Right lobe of liver (tissue), 6 donors: ENCODE measurements around the gene NRIP1. TPM values are rescaled to one million over a fixed set of nuclear protein-coding genes. Genes with fewer than 3 reads are reported as not detected.
A peak's percentile ranks its signal among the peaks of the same experiment; 100 is the strongest.

Experiments
- ATAC-seq, 4 donors: fragments of 200-7000 bp; cut with Tn5 transposase; one replicate each; pipeline ENCODE4 v1.9.1; 2020; ENCODE audit warnings: mild to moderate bottlenecking in 4 of 4, moderate library complexity in 4 of 4
- DNase-seq, 3 donors: peaks; one replicate each; pipeline ENCODE4 v3.0.0-alpha.2; 2020
- H3K27ac ChIP-seq, 3 donors: fragments of 200-600 bp; one replicate each; pipeline ENCODE4 v1.8.0; 2022
- H3K27me3 ChIP-seq, 2 donors: fragments of 200-600 bp; one replicate each; pipeline ENCODE4 v1.8.0; 2022
- H3K36me3 ChIP-seq, 4 donors: fragments of 200-600 bp; sonication (generic) in 1 of 4; one replicate each; pipeline versions ENCODE4 v1.5.1 to v1.8.0; 2017 to 2022; ENCODE audit warnings: control low read depth in 1 of 4
- H3K4me1 ChIP-seq, 4 donors: fragments of 200-600 bp; sonication (generic) in 1 of 4; one replicate each; pipeline versions ENCODE4 v1.5.1 to v1.8.0; 2017 to 2022; ENCODE audit warnings: control low read depth in 1 of 4
- H3K4me3 ChIP-seq, 3 donors: fragments of 200-600 bp; one replicate each; pipeline ENCODE4 v1.8.0; 2022
- H3K9me3 ChIP-seq, 4 donors: fragments of 200-600 bp; sonication (generic) in 1 of 4; one replicate each; pipeline versions ENCODE4 v1.5.1 to v1.8.0; 2017 to 2022; ENCODE audit warnings: control low read depth in 1 of 4
- CTCF ChIP-seq, 4 donors: fragments of 200-600 bp in 3 of 4; fragments of 450-650 bp in 1 of 4; IDR thresholded peaks; one replicate each; pipeline versions ENCODE4 v1.5.1 to v1.8.0; 2016 to 2022; ENCODE audit warnings: antibody characterized with exemption in 4 of 4, mild to moderate bottlenecking in 2 of 4
- POLR2A ChIP-seq: fragments of 450-650 bp; IDR thresholded peaks from one replicate; pipeline ENCODE4 v1.6.1; 2017; ENCODE audit warnings: antibody characterized with exemption, mild to moderate bottlenecking
- WGBS: methylation state at CpG from one replicate; pipeline ENCODE4 v1.1.6; 2018; ENCODE audit warnings: low coverage, low lambda C conversion rate; ENCODE audit not compliant: insufficient coverage; ENCODE audit errors: missing lambda C conversion rate; 5-methylcytosine and 5-hydroxymethylcytosine counted together
- intact Hi-C, 2 donors: fragments of 100-400 bp; cut with DNase I; formaldehyde crosslinking; loops; one replicate each; pipeline versions ENCODE4 v1.11.2 to v1.14.1; 2022
- total RNA-seq, 6 experiments: library from RNA; depleted of rRNA in 2 of 6; stranded (reverse); fragments of >200 nt in 2 of 6; fragmentation: NEBNext Ultra II Directional in 3 of 6; extraction: Animal tissue kit (Norgen Biotek cat#: 25700) in 3 of 6; gene quantifications; one replicate each; pipeline versions ENCODE4 v1.1.0 to v1.2.4, GENCODE V29; 2016 to 2023
- donor health status: DM: no; HTN: yes; CAD: no.
- donor health status: DM: no; HTN: no; CAD: no.
- donor health status: DM: no; HTN: no; CAD: no.
- donor health status: DM: no; HTN: yes; CAD: no.
- donor health status: DM: no; HTN: yes; CAD: no.

The NRIP1 gene
- total RNA-seq, 6 experiments from 2014 or later = 15.4 to 34.0 (median 21.5) TPM

GRCh38 chr21:14998784-14999183 lies 66.0 kb downstream of the NRIP1 start:
- intact Hi-C loops = no loop called here
- ATAC-seq = peak in 1 of 4 donors; percentile 25
- Histone ChIP-seq H3K4me3 (no peak overlapping the region), H3K4me1 (peaks cover 0 to 31% (median 10%) of the 10 kb centered on the region in 4 donors), H3K36me3 (no peaks in the 10 kb centered on the region), H3K9me3 (no peaks in the 10 kb centered on the region), H3K27ac (no peak overlapping the region), H3K27me3 (no peaks in the 10 kb centered on the region)
- TF ChIP-seq CTCF (IDR thresholded peaks at IDR 0.05) (no peak), POLR2A (no peak)
- WGBS = 75% methylated on average over 3 of the region's 4 CpGs
- DNase-seq = no peak

GRCh38 chr21:14998336-14998735 lies 66.5 kb downstream of the NRIP1 start:
- peaks cover 0 to 31% (median 10%) of the 10 kb centered on the region in 4 donors for H3K4me1 ChIP-seq
- TF ChIP-seq CTCF (IDR thresholded peaks at IDR 0.05) = no peak
- no peak for TF ChIP-seq POLR2A
- no peak for DNase-seq
- H3K9me3 ChIP-seq = no peaks in the 10 kb centered on the region
- H3K27me3 ChIP-seq = no peaks in the 10 kb centered on the region
- WGBS = 65% methylated on average over 3 of the region's 3 CpGs
- H3K27ac ChIP-seq = no peak overlapping the region
- H3K4me3 ChIP-seq = no peak overlapping the region
- H3K36me3 ChIP-seq = no peaks in the 10 kb centered on the region
- intact Hi-C loops = no loop called here
- no peak for ATAC-seq

GRCh38 chr21:14995695-14996490 lies 68.9 kb downstream of the NRIP1 start:
- peak in 3 of 4 donors; percentile 36 to 49 (median 45) for ATAC-seq
- Histone ChIP-seq H3K27me3 (no peaks in the 10 kb centered on the region), H3K4me3 (no peak overlapping the region), H3K27ac (no peak overlapping the region), H3K9me3 (no peaks in the 10 kb centered on the region), H3K4me1 (peaks cover 0 to 13% (median under 1%) of the 10 kb centered on the region in 4 donors), H3K36me3 (no peaks in the 10 kb centered on the region)
- 91% methylated on average over 9 of the region's 9 CpGs for WGBS
- DNase-seq = no peak
- intact Hi-C loops = no loop called here
- TF ChIP-seq POLR2A (no peak), CTCF (IDR thresholded peaks at IDR 0.05) (no peak)

- DNase-seq = no peak
- intact Hi-C loops = no loop called here
- Histone ChIP-seq H3K4me1 (peaks cover 0 to 6% (median 0%) of the 10 kb centered on the region in 4 donors), H3K36me3 (no peaks in the 10 kb centered on the region), H3K27ac (no peak overlapping the region), H3K27me3 (no peaks in the 10 kb centered on the region), H3K4me3 (no peak overlapping the region), H3K9me3 (no peaks in the 10 kb centered on the region)
- no peak for TF ChIP-seq CTCF (IDR thresholded peaks at IDR 0.05)
- TF ChIP-seq POLR2A = no peak
- no peak for ATAC-seq
- WGBS = 61% methylated on average over 2 of the region's 2 CpGs
Observed at GRCh38 chr21:14995226-14995625, 69.6 kb downstream of the NRIP1 start.
